Small intestine (tissue), 7 donors: Measurements from ENCODE around the gene ALMS1. TPM values are rescaled to one million over a fixed set of nuclear protein-coding genes. Genes with fewer than 3 reads are reported as not detected.
"Not testable (repeated sequence)": the region's sequence is repeated elsewhere in the genome, so short reads cannot be mapped to it uniquely, and the experiment has no call there.

Experiments
- DNase-seq, 2 donors: peaks; one replicate each; pipeline versions ENCODE4 v3.0.0 to v3.0.0-alpha.2; 2013
- FAIRE-seq: peaks from 2 replicates; lab custom pipeline; 2012; peaks lifted over from hg19 to GRCh38; lab: Jason Lieb, UNC
- H3K27ac ChIP-seq, 3 donors: one replicate each; pipeline ENCODE4 v1.5.1; 2013; ENCODE audit warnings: low read length in 2 of 3, mild to moderate bottlenecking in 2 of 3, control low read depth in 1 of 3, inconsistent platforms in 1 of 3, low read depth in 1 of 3, moderate library complexity in 1 of 3
- H3K27me3 ChIP-seq, 3 donors: one replicate each; pipeline ENCODE4 v1.6.1; 2013; ENCODE audit warnings: low read length in 3 of 3, inconsistent platforms in 1 of 3; ENCODE audit not compliant: control insufficient read depth in 3 of 3, insufficient read depth in 3 of 3
- H3K36me3 ChIP-seq, 3 donors: one replicate each; pipeline ENCODE4 v1.6.1; 2013; ENCODE audit warnings: low read length in 3 of 3, inconsistent platforms in 1 of 3, low read depth in 1 of 3, mild to moderate bottlenecking in 1 of 3, moderate library complexity in 1 of 3; ENCODE audit not compliant: control insufficient read depth in 3 of 3, insufficient read depth in 2 of 3
- H3K4me1 ChIP-seq, 3 donors: one replicate each; pipeline ENCODE4 v1.6.1; 2013; ENCODE audit warnings: low read length in 2 of 3, inconsistent platforms in 1 of 3, low read depth in 1 of 3, mild to moderate bottlenecking in 1 of 3, moderate library complexity in 1 of 3; ENCODE audit not compliant: control insufficient read depth in 3 of 3, insufficient read depth in 2 of 3
- H3K4me3 ChIP-seq, 3 donors: one replicate each; pipeline ENCODE4 v1.5.1; 2013; ENCODE audit warnings: low read length in 3 of 3, control low read depth in 1 of 3, inconsistent platforms in 1 of 3, low read depth in 1 of 3, mild to moderate bottlenecking in 1 of 3, moderate library complexity in 1 of 3
- H3K9me3 ChIP-seq, 2 donors: one replicate each; pipeline ENCODE4 v1.6.1; 2013; ENCODE audit warnings: low read depth in 1 of 2, low read length in 1 of 2; ENCODE audit not compliant: control insufficient read depth in 2 of 2, insufficient read depth in 1 of 2
- WGBS, 3 donors: extraction: QIAGEN DNeasy Blood & Tissue Kit; methylation state at CpG; one replicate each; pipeline ENCODE4 v1.1.7; 2013; 5-methylcytosine and 5-hydroxymethylcytosine counted together
- polyA plus RNA-seq, 4 donors: library from polyadenylated mRNA; stranded (reverse) in 3 of 4; unstranded in 1 of 4; fragments of 200-250 nt in 3 of 4; fragments of 120-200 nt in 1 of 4; gene quantifications; one replicate each; pipeline versions ENCODE4 v1.2.1 to v1.2.3, GENCODE V29; 2013
- donor health status: healthy with polysubstance abuse.
- donor health status: control.
- donor health status: control.
- donor health status: Bipolar disorder and iron deficiency.
- donor health status: healthy.

ALMS1 gene
- polyA plus RNA-seq, 4 donors: 2.7 to 23.4 (median 6.1) TPM

- Histone ChIP-seq H3K4me3 (no peak overlapping the region), H3K36me3 (peaks cover 0 to 3% (median 0%) of the 10 kb centered on the region in 3 donors), H3K27me3 (no peaks in the 10 kb centered on the region), H3K27ac (no peak overlapping the region), H3K4me1 (no peaks in the 10 kb centered on the region), H3K9me3 (peaks cover 0 to 4% of the 10 kb centered on the region in 2 donors)
- WGBS, 3 donors: 93 to 100% (median 96%) methylated on average over 2 of the region's 2 CpGs
- DNase-seq (no peak), FAIRE-seq (no peak)
These were observed 208.0 kb downstream of the ALMS1 start for GRCh38 chr2:73593680-73594079.

- DNase-seq (no peak), FAIRE-seq (no peak)
- H3K36me3 ChIP-seq: peaks cover 0 to 3% (median 0%) of the 10 kb centered on the region in 3 donors
- no peaks in the 10 kb centered on the region for H3K4me1 ChIP-seq
- H3K27ac ChIP-seq: no peak overlapping the region
- H3K9me3 ChIP-seq: peaks cover 0 to 4% of the 10 kb centered on the region in 2 donors
- WGBS, 3 donors: 90 to 94% (median 93%) methylated on average over 2 of the region's 2 CpGs
- H3K4me3 ChIP-seq: no peak overlapping the region
- no peaks in the 10 kb centered on the region for H3K27me3 ChIP-seq
These were observed 208.6 kb downstream of the ALMS1 start for GRCh38 chr2:73594251-73594650.

GRCh38 chr2:73601780-73602179 lies 216.1 kb downstream of the ALMS1 start:
- Histone ChIP-seq H3K36me3 (peaks cover 0 to 18% (median 5%) of the 10 kb centered on the region in 3 donors), H3K9me3 (no peaks in the 10 kb centered on the region), H3K4me1 (no peaks in the 10 kb centered on the region), H3K4me3 (no peak overlapping the region), H3K27ac (no peak overlapping the region), H3K27me3 (no peaks in the 10 kb centered on the region)
- WGBS, 3 donors: 87 to 95% (median 95%) methylated on average over 5 of the region's 5 CpGs
- FAIRE-seq (no peak), DNase-seq (no peak)

DNA sequence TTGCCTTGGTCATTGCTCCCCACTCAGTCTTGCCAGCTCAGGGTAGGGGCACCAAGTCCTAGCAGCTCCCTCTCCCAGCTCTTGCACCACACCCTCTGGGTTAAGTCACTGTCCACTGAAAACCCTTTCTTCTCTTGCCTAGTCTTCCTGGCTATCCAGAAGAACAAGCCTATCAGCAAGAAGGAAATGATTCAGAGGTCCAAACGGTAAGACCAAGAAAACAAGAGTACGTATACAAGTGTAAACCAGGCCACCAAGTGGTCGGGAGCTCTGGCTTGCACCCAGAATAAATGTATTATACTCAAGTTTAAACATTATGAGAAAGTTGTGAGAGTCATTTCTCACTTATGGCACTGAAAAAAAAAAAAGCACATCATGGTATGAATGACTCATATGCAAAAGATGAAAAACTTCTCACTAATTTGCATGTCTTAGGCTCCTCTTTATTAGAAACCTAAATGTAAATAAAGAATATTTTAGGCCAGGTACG lies 217.5 kb downstream of the ALMS1 start:
- FAIRE-seq: not testable (repeated sequence)
- 64 to 81% (median 70%) methylated on average over 4 of the region's 4 CpGs for WGBS, 3 donors

GRCh38 chr2:73604589-73604988 lies 219.0 kb downstream of the ALMS1 start:
- not testable (repeated sequence) for H3K9me3 ChIP-seq, H3K27me3 ChIP-seq, H3K27ac ChIP-seq, FAIRE-seq, H3K4me1 ChIP-seq, DNase-seq, H3K4me3 ChIP-seq
- peaks cover 0 to 22% (median 5%) of the 10 kb centered on the region in 3 donors for H3K36me3 ChIP-seq
- 78 to 96% (median 95%) methylated on average over 2 of the region's 2 CpGs for WGBS, 3 donors

More for the DNA sequence above, 217.5 kb downstream of the ALMS1 start:
- not testable (repeated sequence) for H3K4me1 ChIP-seq, H3K27me3 ChIP-seq, DNase-seq, H3K27ac ChIP-seq, H3K9me3 ChIP-seq, H3K4me3 ChIP-seq
- H3K36me3 ChIP-seq: peaks cover 0 to 18% (median 5%) of the 10 kb centered on the region in 3 donors

- H3K9me3 ChIP-seq: no peaks in the 10 kb centered on the region
- no peak overlapping the region for H3K27ac ChIP-seq
- peaks cover 0 to 17% (median 0%) of the 10 kb centered on the region in 3 donors for H3K36me3 ChIP-seq
- H3K27me3 ChIP-seq: no peaks in the 10 kb centered on the region
- no peak for DNase-seq
- no peaks in the 10 kb centered on the region for H3K4me1 ChIP-seq
- FAIRE-seq: no peak
- H3K4me3 ChIP-seq: no peak overlapping the region
- WGBS, 3 donors: 79 to 95% (median 86%) methylated on average over 3 of the region's 3 CpGs
These were observed 224.5 kb downstream of the ALMS1 start for GRCh38 chr2:73610111-73610510.

DNA sequence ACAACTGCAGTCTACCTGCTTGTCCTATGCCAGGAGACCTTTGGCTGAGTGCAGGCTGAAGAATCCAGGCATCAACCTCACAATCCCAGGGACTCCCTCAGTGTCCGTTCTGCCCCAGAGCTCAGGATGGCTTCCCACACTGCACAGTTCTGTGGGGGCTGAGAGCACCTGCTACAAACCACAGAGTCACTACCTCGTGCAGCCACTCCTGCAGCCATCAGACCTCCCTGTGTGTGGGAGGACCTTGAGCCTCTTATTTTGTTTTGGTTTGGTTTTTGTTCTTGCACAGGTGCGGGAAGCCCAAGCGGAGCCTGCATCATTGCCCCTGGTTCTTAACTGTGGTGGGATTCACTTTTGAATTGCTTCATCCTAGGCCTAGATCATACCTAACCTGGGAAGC lies 225.6 kb downstream of the ALMS1 start:
- no peak overlapping the region for H3K4me3 ChIP-seq
- peaks cover 0 to 17% (median 0%) of the 10 kb centered on the region in 3 donors for H3K36me3 ChIP-seq
- H3K27me3 ChIP-seq: no peaks in the 10 kb centered on the region
- WGBS, 3 donors: 61 to 86% (median 66%) methylated on average over 4 of the region's 4 CpGs
- DNase-seq (no peak), FAIRE-seq (no peak)
- no peak overlapping the region for H3K27ac ChIP-seq
- H3K9me3 ChIP-seq: no peaks in the 10 kb centered on the region
- H3K4me1 ChIP-seq: no peaks in the 10 kb centered on the region

DNA sequence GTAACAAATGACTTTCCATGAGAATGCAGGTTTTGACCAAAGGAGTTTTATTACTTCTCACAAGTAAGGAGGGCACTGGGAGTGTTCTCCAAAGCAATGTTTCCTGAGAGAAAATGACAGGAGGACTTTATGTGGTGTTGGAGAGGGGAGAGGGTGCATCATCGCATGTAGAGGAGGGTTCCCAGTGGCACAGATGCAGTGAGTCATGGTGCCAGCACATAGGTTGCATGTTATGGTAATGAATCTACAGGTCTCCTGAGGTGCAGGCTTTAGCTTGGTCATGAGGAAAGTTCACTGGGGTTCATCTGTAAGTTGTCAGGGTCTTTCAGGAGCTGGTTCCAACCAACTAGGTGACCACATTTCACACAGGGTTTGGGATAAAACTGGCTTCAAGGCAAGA lies 226.2 kb downstream of the ALMS1 start:
- H3K27ac ChIP-seq: no peak overlapping the region
- no peak overlapping the region for H3K4me3 ChIP-seq
- no peaks in the 10 kb centered on the region for H3K27me3 ChIP-seq
- no peaks in the 10 kb centered on the region for H3K4me1 ChIP-seq
- WGBS, 3 donors: 95 to 97% (median 96%) methylated on average over 1 of the region's 1 CpG
- peaks cover 0 to 17% (median 0%) of the 10 kb centered on the region in 3 donors for H3K36me3 ChIP-seq
- H3K9me3 ChIP-seq: no peaks in the 10 kb centered on the region
- FAIRE-seq (no peak), DNase-seq (no peak)

- no peak for DNase-seq
- Histone ChIP-seq H3K36me3 (peaks cover 0 to 14% (median 0%) of the 10 kb centered on the region in 3 donors), H3K4me3 (no peak overlapping the region), H3K9me3 (no peaks in the 10 kb centered on the region), H3K4me1 (no peaks in the 10 kb centered on the region), H3K27ac (no peak overlapping the region), H3K27me3 (no peaks in the 10 kb centered on the region)
- no peak for FAIRE-seq
- WGBS, 3 donors: 86 to 95% (median 88%) methylated on average over 3 of the region's 3 CpGs
These were observed 228.5 kb downstream of the ALMS1 start for GRCh38 chr2:73614105-73614504.
